ENCODE measurements around the gene IBSP. TPM values are rescaled to one million over a fixed set of nuclear protein-coding genes. Genes with fewer than 3 reads are reported as not detected.

IBSP gene
- total RNA-seq, 1 donor, result not detected

GRCh38 chr4:87844452-87844851 is 45.1 kb downstream of the IBSP start:
- H3K4me3 ChIP-seq (ENCODE audit: low read depth, low read length), result no peak overlapping the region
- DNase-seq (ENCODE audit: low read depth), result no peak
- TF ChIP-seq CTCF (IDR thresholded peaks at IDR 0.05; ENCODE audit: insufficient read depth, low read depth, low read length), result no peak

- no peak for DNase-seq (ENCODE audit: low read depth)
- TF ChIP-seq CTCF (IDR thresholded peaks at IDR 0.05; ENCODE audit: insufficient read depth, low read depth, low read length), result no peak
- no peak overlapping the region for H3K4me3 ChIP-seq (ENCODE audit: low read depth, low read length)
These were observed 46.9 kb downstream of the IBSP start for GRCh38 chr4:87846226-87846625.

GRCh38 chr4:87848622-87849351 is 49.4 kb downstream of the IBSP start:
- peak; percentile 72 for TF ChIP-seq CTCF (IDR thresholded peaks at IDR 0.05; ENCODE audit: insufficient read depth, low read depth, low read length)
- H3K4me3 ChIP-seq (ENCODE audit: low read depth, low read length), result no peak overlapping the region
- peak; percentile 66 for DNase-seq (ENCODE audit: low read depth)

GRCh38 chr4:87849612-87850011 is 50.3 kb downstream of the IBSP start:
- TF ChIP-seq CTCF (IDR thresholded peaks at IDR 0.05; ENCODE audit: insufficient read depth, low read depth, low read length), result no peak
- DNase-seq (ENCODE audit: low read depth), result peak; percentile 48
- H3K4me3 ChIP-seq (ENCODE audit: low read depth, low read length), result no peak overlapping the region

- no peak for DNase-seq (ENCODE audit: low read depth)
- TF ChIP-seq CTCF (IDR thresholded peaks at IDR 0.05; ENCODE audit: insufficient read depth, low read depth, low read length), result no peak
- H3K4me3 ChIP-seq (ENCODE audit: low read depth, low read length), result no peak overlapping the region
These were observed 52.0 kb downstream of the IBSP start for GRCh38 chr4:87851332-87851731.

- no peak for DNase-seq (ENCODE audit: low read depth)
- no peak for TF ChIP-seq CTCF (IDR thresholded peaks at IDR 0.05; ENCODE audit: insufficient read depth, low read depth, low read length)
- H3K4me3 ChIP-seq (ENCODE audit: low read depth, low read length), result no peak overlapping the region
These were observed 52.6 kb downstream of the IBSP start for GRCh38 chr4:87851953-87852352.

- no peak overlapping the region for H3K4me3 ChIP-seq (ENCODE audit: low read depth, low read length)
- peak; percentile 46 for TF ChIP-seq CTCF (IDR thresholded peaks at IDR 0.05; ENCODE audit: insufficient read depth, low read depth, low read length)
- DNase-seq (ENCODE audit: low read depth), result peak; percentile 65
These were observed 53.8 kb downstream of the IBSP start for GRCh38 chr4:87853108-87853507.
